Neural crest cell (in vitro differentiated cells): ENCODE measurements around the gene PHLDB2. TPM values are rescaled to one million over a fixed set of nuclear protein-coding genes. Genes with fewer than 3 reads are reported as not detected.

Source experiments
- DNase-seq: peaks from one replicate; pipeline ENCODE4 v3.0.0; 2021; ENCODE audit warnings: low read depth, mixed read lengths, low spot score
- H3K27ac Mint-ChIP-seq: one replicate; pipeline ENCODE4 v1.8.0; 2021; ENCODE audit warnings: mild to moderate bottlenecking, mixed read lengths; ENCODE audit not compliant: unreplicated experiment
- H3K27me3 Mint-ChIP-seq: 2 replicates; pipeline ENCODE4 v1.8.0; 2021; ENCODE audit warnings: low read depth, mild to moderate bottlenecking, mixed read lengths
- H3K36me3 Mint-ChIP-seq: 2 replicates; pipeline ENCODE4 v1.8.0; 2021; ENCODE audit warnings: low read depth, mild to moderate bottlenecking, mixed read lengths
- H3K4me1 Mint-ChIP-seq: 2 replicates; pipeline ENCODE4 v1.8.0; 2021; ENCODE audit warnings: mixed read lengths
- H3K4me3 Mint-ChIP-seq: one replicate; pipeline ENCODE4 v1.8.0; 2021; ENCODE audit warnings: mild to moderate bottlenecking, mixed read lengths
- H3K9me3 Mint-ChIP-seq: 2 replicates; pipeline ENCODE4 v1.8.0; 2021; ENCODE audit warnings: mixed read lengths
- CTCF ChIP-seq: fragments of 200-600 bp; sonication (generic); conservative IDR thresholded peaks from 2 replicates; pipeline ENCODE4 v1.5.0; 2021; ENCODE audit warnings: antibody characterized with exemption, mild to moderate bottlenecking
- total RNA-seq: library from RNA; stranded (reverse); gene quantifications from 2 replicates; pipeline ENCODE4 v1.2.1, GENCODE V29; 2021

The PHLDB2 gene
- total RNA-seq, 1 donor from 2014 or later = 49.0 TPM

- Mint-ChIP-seq H3K4me3 (peak overlapping the region; percentile 72), H3K9me3 (peaks cover 2% of the 10 kb centered on the region), H3K4me1 (peaks cover 54% of the 10 kb centered on the region)
Observed at GRCh38 chr3:111956449-111956848, 97.4 kb downstream of the PHLDB2 start.

GRCh38 chr3:111956995-111957734 is 98.1 kb downstream of the PHLDB2 start:
- H3K27ac Mint-ChIP-seq = peak overlapping the region; percentile 79
- H3K4me1 Mint-ChIP-seq = peaks cover 62% of the 10 kb centered on the region
- DNase-seq = no peak
- H3K27me3 Mint-ChIP-seq = no peaks in the 10 kb centered on the region
- peaks cover 9% of the 10 kb centered on the region for H3K36me3 Mint-ChIP-seq
- peak overlapping the region; percentile 72 for H3K4me3 Mint-ChIP-seq
- no peak for TF ChIP-seq CTCF
- H3K9me3 Mint-ChIP-seq = peaks cover 2% of the 10 kb centered on the region

More at GRCh38 chr3:111956449-111956848, 97.4 kb downstream of the PHLDB2 start:
- Mint-ChIP-seq H3K36me3 (peaks cover 9% of the 10 kb centered on the region), H3K27me3 (no peaks in the 10 kb centered on the region), H3K27ac (peak overlapping the region; percentile 79)
- DNase-seq = no peak
- TF ChIP-seq CTCF = no peak

- Mint-ChIP-seq H3K27ac (peak overlapping the region; percentile 82), H3K4me3 (peak overlapping the region; percentile 32), H3K4me1 (peaks cover 50% of the 10 kb centered on the region), H3K9me3 (peaks cover 2% of the 10 kb centered on the region), H3K36me3 (peaks cover 3% of the 10 kb centered on the region), H3K27me3 (no peaks in the 10 kb centered on the region)
- DNase-seq = no peak
- TF ChIP-seq CTCF = no peak
Observed at GRCh38 chr3:111961461-111962164, 102.5 kb downstream of the PHLDB2 start.

GRCh38 chr3:111963424-111963823 is 104.4 kb downstream of the PHLDB2 start:
- peaks cover 3% of the 10 kb centered on the region for H3K36me3 Mint-ChIP-seq
- H3K4me3 Mint-ChIP-seq = no peak overlapping the region
- H3K27ac Mint-ChIP-seq = no peak overlapping the region
- peaks cover 2% of the 10 kb centered on the region for H3K9me3 Mint-ChIP-seq
- no peaks in the 10 kb centered on the region for H3K27me3 Mint-ChIP-seq
- DNase-seq = no peak
- TF ChIP-seq CTCF = no peak
- peaks cover 45% of the 10 kb centered on the region for H3K4me1 Mint-ChIP-seq

GRCh38 chr3:111965484-111965883 is 106.4 kb downstream of the PHLDB2 start:
- Mint-ChIP-seq H3K27me3 (no peaks in the 10 kb centered on the region), H3K4me1 (peaks cover 32% of the 10 kb centered on the region), H3K9me3 (peaks cover 2% of the 10 kb centered on the region), H3K4me3 (no peak overlapping the region), H3K36me3 (peaks cover 4% of the 10 kb centered on the region), H3K27ac (no peak overlapping the region)
- TF ChIP-seq CTCF = no peak
- no peak for DNase-seq
